ENCODE data around the gene BABAM1.

Gene BABAM1

DNA sequence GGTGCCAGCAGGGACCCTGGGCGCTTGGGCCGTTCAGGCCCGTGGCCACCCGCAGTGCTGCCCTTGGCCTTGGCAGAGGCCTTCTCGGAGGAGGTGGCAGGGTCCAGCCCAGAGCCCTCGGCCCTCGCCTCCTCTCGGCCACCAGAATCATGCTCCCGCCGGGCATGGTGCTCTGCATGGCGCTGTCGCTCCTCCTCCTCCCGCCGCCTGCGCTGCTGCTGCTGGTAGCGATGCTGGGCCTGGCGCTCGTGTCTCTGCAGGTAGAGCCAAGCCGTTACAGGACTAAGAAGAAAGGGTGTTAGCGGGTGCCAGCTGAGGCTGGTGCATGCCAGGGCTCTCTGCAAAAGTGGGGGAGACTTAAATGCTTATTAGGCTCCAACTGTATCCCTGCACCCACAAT is 57.9 kb downstream of the BABAM1 start:
- DNase-seq = no peak

GRCh38 chr19:17325881-17326594 is 58.8 kb downstream of the BABAM1 start:
- no peak for DNase-seq

DNA sequence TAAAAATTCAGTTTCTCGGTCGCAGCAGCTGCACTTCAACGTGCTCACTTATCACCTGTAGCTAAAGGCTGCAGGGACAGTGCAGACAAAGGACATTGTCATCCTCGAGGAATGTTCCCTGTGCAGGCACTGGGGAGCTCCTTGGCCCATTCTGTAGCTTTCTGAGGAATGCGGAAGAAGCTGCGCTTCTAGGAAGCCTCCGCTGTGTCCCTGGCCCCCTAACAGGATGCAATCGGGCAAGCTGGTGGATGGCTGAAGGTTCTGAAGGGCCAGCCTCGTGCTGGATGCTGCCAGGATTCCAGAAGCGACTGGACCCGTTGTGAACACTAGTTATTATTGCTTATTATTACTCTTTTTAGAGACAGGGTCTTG is 59.3 kb downstream of the BABAM1 start:
- no peak for DNase-seq

- no peak for DNase-seq
These were observed 59.9 kb downstream of the BABAM1 start for GRCh38 chr19:17327068-17327653.

- DNase-seq = no peak
These were observed 60.6 kb downstream of the BABAM1 start for GRCh38 chr19:17327654-17328516.

All from GDM1 (cell line).